Right lobe of liver (tissue), 4 donors: ENCODE results near the gene GLIS2.

Experiments
- CTCF ChIP-seq, 4 donors: fragments of 200-600 bp in 3 of 4; fragments of 450-650 bp in 1 of 4; IDR thresholded peaks; one replicate each; pipeline versions ENCODE4 v1.5.1 to v1.8.0; 2016 to 2022; ENCODE audit warnings: antibody characterized with exemption in 4 of 4, mild to moderate bottlenecking in 2 of 4
- POLR2A ChIP-seq: fragments of 450-650 bp; IDR thresholded peaks from one replicate; pipeline ENCODE4 v1.6.1; 2017; ENCODE audit warnings: antibody characterized with exemption, mild to moderate bottlenecking
- donor health status: DM: no; HTN: no; CAD: no.
- donor health status: DM: no; HTN: no; CAD: no.
- donor health status: DM: no; HTN: yes; CAD: no.

DNA sequence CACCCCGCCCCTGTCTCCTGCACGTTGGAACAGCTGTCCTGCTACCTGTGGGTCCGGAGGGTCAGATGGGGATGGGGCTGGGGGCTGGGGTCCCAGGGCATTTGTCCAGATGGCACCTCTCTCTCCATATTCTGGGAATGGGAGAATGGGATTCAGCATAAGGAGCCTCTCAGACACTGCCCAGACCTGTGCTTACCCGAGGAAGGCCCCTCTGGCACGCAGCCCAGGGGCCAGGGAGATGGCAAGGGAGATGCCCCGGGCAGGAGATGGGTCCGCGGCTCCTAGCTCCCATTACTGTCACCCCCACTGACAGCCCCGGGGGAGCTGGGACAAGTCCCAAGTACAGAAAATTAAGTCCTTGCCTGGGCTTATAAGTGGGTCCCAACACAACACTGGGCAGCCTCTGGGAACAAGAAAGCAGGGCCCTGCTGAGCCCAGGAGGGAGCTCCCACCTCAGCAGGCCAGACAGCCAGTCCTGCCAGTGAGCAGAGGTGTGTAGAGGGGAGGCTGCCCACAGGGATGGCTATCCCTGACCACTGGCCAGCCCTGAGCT lies 57.6 kb downstream of the GLIS2 start:
- TF ChIP-seq CTCF (IDR thresholded peaks at IDR 0.05) (no peak), POLR2A (no peak)
